H1 (cell line): ENCODE data around the gene CENPX. TPM values are rescaled to one million over a fixed set of nuclear protein-coding genes. Genes with fewer than 3 reads are reported as not detected.
A peak's percentile ranks its signal among the peaks of the same experiment; 100 is the strongest.

Experiments
- CREB1 ChIP-seq: IDR thresholded peaks from 2 replicates; pipeline ENCODE4 v1.6.1; 2012; ENCODE audit warnings: inconsistent platforms
- GABPA ChIP-seq: IDR thresholded peaks from 2 replicates; pipeline ENCODE4 v1.6.1; 2011; ENCODE audit warnings: mild to moderate bottlenecking, low read length, moderate library complexity, borderline replicate concordance; ENCODE audit not compliant: insufficient read depth
- polyA plus RNA-seq, 7 experiments: library from polyadenylated mRNA; depleted of rRNA in 3 of 7; stranded (reverse) in 5 of 7; unstranded in 2 of 7; fragments of >200 nt in 5 of 7; fragments of 200-250 nt in 2 of 7; gene quantifications; 1 replicate in 5 of 7; 2 replicates in 1 of 7; 4 replicates in 1 of 7; pipeline versions ENCODE4 v1.2.1 to v1.2.3, GENCODE V29; 2011 to 2013; ENCODE audit warnings: missing spikeins in 2 of 7, mixed read lengths in 2 of 7
- total RNA-seq: library from RNA; stranded (reverse); fragmentation: NEBNext Ultra II Directional; extraction: Animal tissue kit (Norgen Biotek cat#: 25700); gene quantifications from 2 replicates; pipeline ENCODE4 v1.2.1, GENCODE V29; 2021

CENPX gene
- total and polyA plus RNA-seq, 2 of the 8 experiments (the other 6 are each of a cell fraction or from before 2014, with no cell fraction given): 116 to 122 TPM

DNA sequence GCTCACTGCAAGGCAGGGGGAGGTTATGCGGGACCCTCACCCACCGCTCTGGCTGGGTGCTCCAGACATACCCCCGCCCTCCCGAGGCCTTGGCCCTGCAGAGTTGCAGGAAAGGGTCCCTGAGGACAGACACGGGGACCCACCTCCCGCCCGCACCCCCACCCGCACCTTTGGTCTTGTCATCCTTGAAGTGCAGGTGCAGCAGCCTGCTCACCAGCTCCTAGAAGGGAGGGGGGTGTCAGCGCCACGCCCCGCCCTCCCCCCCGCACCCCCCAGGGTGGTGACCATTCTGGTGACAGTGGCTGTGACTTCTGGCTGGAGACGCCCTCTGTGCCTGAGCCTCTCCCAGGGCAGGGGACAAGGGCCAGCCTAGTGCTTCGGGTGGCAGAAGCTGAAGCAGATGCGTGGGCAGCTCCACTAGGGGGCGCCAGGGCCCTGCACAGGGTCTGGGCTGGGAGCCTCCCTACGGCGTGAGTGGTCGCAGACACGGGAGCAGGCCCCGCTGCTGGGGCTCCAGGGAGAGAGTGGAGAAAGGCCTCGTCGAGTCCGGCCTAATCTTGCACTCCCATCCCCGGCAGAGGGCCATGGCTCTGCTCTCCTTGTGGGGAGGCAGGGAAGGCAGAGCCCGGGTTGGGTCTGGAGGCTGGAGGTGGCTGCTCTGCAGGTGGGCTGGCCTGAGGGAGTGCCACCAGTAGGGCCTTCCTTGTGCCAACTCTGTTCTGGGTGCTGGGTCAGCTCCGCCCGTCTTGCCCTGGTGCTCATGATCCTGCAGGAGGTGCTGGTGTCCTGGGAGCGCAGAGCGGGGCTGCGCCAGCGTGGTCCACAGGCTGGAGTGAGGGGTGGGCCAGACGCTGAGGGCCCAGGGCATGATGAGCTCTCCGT, 2.7 kb downstream of the CENPX start (continued):
- TF ChIP-seq GABPA (peak; percentile 77; the same call in 1 of the 2 replicates), CREB1 (peak; percentile 73)
